OCI-M2 (cell line): ENCODE measurements around the gene THYN1.

Source experiments
- DNase-seq: peaks from one replicate; lab custom pipeline; 2025; ENCODE audit not compliant: unreplicated experiment; lab: John Stamatoyannopoulos, UW

THYN1 gene

DNA sequence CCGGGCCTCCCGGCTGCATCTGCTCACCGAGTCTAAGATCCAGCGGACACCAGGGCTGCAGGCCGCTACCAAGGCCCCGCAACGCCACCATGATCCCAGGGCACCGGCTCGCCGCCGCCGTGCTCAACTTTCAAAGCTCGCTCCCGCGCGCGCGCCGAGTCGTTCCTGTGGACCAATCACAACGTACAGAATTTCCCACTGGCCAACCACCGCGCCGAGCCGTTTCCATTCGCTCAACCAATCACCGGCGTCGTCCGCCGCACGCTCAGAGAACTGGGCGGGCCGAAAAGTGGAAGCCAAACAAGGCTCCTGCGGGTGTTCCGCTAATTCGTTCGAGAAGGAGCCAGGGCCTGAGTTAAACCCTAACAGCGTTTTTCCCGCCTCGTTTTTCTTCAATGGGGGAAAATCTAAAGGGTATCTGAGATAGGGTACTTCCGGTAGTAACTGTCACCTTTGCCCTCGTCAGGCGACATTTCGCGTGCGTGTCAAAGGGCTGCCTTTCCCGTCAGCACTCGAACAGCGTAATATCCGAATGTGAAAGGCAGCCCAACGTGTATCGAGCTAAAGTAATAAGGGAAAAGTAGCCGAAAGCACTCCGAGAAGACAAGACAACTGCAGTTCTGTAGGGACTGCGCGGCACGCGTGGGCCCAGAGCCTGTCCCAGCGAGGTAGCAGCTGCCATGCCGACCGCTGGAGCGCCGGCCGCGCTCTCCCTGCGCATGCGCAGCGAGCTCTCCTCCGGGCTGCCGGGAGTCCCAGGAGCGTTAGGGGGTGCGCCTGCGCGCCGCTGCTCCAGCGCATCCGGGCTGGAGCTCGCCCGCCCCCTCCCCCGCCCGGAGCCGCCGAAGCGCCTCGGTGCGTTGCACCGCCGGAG, 29.1 kb downstream of the THYN1 start, which contains the start of the genes NCAPD3 and VPS26B:
NCAPD3 (minus strand) TSS at position 132 of the 874 bp plus-strand sequence; CDS start at position 91, 41 bp downstream.
VPS26B (plus strand) TSS at position 836 of the 874 bp plus-strand sequence. CDS start 452 bp downstream, outside the sequence.
- peak; percentile 49 for DNase-seq

- no peak for DNase-seq
Observed at GRCh38 chr11:134223121-134223520, 30.0 kb downstream of the THYN1 start.

- DNase-seq, result no peak
Observed at GRCh38 chr11:134216816-134217215, 36.3 kb downstream of the THYN1 start.

- DNase-seq, result no peak
Observed at GRCh38 chr11:134215836-134216235, 37.3 kb downstream of the THYN1 start.

DNA sequence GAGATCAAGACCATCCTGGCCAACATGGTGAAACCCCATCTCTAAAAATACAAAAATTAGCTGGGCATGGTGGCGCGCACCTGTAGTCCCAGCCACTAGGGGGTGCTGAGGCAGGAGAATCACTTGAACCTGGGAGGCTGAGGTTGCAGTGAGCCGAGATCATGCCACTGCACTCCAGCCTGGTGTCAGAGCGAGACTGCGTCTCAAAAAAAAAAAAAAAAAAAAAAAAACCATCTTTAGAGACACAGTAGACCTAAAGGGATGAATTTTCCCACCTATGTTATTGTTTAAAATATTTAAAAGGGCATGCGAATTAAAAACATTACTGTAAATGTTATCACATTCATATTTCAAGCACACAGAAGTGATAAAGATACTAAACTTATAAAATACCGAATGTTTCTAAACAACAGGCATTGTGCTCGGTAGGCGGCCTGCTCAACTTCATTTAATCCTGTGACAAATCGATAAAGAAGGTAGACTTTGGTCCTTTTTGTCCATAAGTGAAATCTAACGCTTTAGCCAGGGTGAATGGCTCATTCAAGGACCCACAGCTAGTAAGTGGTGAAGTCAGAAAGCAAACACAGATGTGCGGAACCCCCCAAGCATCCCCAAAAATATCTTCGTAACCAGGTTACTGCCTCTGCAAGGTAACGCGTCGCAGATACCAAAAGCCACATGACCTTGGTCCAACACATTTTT, 45.5 kb downstream of the THYN1 start:
- no peak for DNase-seq

DNA sequence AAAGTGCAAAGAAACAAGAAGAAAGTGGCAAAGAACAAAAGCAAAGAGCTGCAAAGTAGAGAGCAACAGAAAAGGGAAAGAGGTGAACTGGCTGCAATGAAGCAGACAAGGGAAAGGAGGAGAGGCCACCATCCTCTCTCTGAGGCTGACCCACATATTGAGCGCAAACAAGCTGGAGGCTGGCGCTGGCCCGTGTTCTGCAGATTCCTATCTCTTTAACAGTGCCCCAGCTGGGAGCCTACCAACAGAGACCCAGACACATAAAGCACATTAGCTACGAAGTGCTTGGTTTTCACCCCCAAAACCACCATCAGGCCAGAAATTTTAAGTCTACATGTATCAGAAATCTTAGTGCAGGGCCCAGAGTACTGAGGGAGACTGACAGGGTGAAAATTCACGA, 47.0 kb downstream of the THYN1 start:
- DNase-seq, result no peak

DNA sequence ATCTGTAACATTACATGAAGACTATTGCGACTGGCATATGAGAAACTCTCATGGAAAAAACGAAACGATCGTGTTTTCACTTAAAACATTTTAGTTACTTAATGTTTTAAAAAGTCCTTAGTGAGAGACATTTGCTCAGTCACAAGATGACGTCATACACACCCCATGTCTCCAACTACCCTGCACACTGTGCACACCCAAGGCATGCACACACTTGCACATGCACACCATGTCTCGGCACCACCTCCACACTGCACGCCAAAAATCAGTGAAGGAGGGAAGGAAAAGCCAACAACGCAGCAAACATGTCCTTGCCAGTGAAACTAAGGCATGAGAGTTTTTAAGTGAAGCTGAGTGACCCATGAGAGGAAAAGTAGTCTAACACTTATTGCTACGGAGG, 47.4 kb downstream of the THYN1 start:
- no peak for DNase-seq

GRCh38 chr11:134202661-134203060, 50.5 kb downstream of the THYN1 start:
- no peak for DNase-seq

GRCh38 chr11:134200688-134201087, 52.5 kb downstream of the THYN1 start:
- DNase-seq, result no peak

GRCh38 chr11:134199531-134199930, 53.6 kb downstream of the THYN1 start:
- DNase-seq, result no peak
